SJSA1 (cell line): ENCODE data around the gene CHST11. TPM values are rescaled to one million over a fixed set of nuclear protein-coding genes. Genes with fewer than 3 reads are reported as not detected.

Source experiments
- DNase-seq, 2 experiments: peaks; one replicate each; pipeline ENCODE4 v3.0.0-alpha.2; 2015 to 2020; ENCODE audit warnings: low spot score in 2 of 2, low read depth in 1 of 2
- H3K27ac ChIP-seq: fragments of 250-450 bp; sonication (Bioruptor Pico); 2 replicates; pipeline ENCODE4 v1.5.1; 2020; ENCODE audit warnings: mild to moderate bottlenecking, moderate library complexity
- H3K27me3 ChIP-seq: fragments of 250-450 bp; sonication (Bioruptor Pico); replicated peaks from 2 replicates; pipeline ENCODE4 v1.5.1; 2020; ENCODE audit warnings: mild to moderate bottlenecking, moderate library complexity
- H3K36me3 ChIP-seq: fragments of 250-450 bp; sonication (Bioruptor Pico); 2 replicates; pipeline ENCODE4 v1.5.1; 2020; ENCODE audit warnings: mild to moderate bottlenecking
- H3K4me1 ChIP-seq: fragments of 250-450 bp; sonication (Bioruptor Pico); replicated peaks from 2 replicates; pipeline ENCODE4 v1.6.1; 2021; ENCODE audit warnings: mild to moderate bottlenecking
- H3K4me3 ChIP-seq: fragments of 250-450 bp; sonication (Bioruptor Pico); 2 replicates; pipeline ENCODE4 v1.5.1; 2020; ENCODE audit warnings: mild to moderate bottlenecking
- H3K9me3 ChIP-seq: fragments of 250-450 bp; sonication (Bioruptor Pico); replicated peaks from 2 replicates; pipeline ENCODE4 v1.5.1; 2020; ENCODE audit warnings: mild to moderate bottlenecking
- total RNA-seq: library from RNA; depleted of rRNA; stranded (reverse); fragments of >200 nt; shearing (Covaris generic); gene quantifications from 2 replicates; pipeline ENCODE4 v1.2.3, GENCODE V29; 2014

CHST11 gene
- total RNA-seq, 1 experiment from 2014 or later: 0.71 TPM

GRCh38 chr12:104421343-104421742 lies 35.4 kb upstream of the CHST11 start:
- Histone ChIP-seq H3K27me3 (no peaks in the 10 kb centered on the region), H3K36me3 (no peaks in the 10 kb centered on the region), H3K4me1 (no peaks in the 10 kb centered on the region), H3K27ac (no peak overlapping the region), H3K9me3 (no peaks in the 10 kb centered on the region), H3K4me3 (no peak overlapping the region)
- DNase-seq: no peak

- no peaks in the 10 kb centered on the region for H3K27me3 ChIP-seq
- H3K4me1 ChIP-seq: no peaks in the 10 kb centered on the region
- H3K27ac ChIP-seq: no peak overlapping the region
- H3K9me3 ChIP-seq: no peaks in the 10 kb centered on the region
- DNase-seq: no peak
- no peak overlapping the region for H3K4me3 ChIP-seq
- H3K36me3 ChIP-seq: no peaks in the 10 kb centered on the region
These were observed 34.3 kb upstream of the CHST11 start for GRCh38 chr12:104422441-104422840.

GRCh38 chr12:104423273-104423672 lies 33.5 kb upstream of the CHST11 start:
- Histone ChIP-seq H3K4me3 (no peak overlapping the region), H3K9me3 (no peaks in the 10 kb centered on the region), H3K27me3 (no peaks in the 10 kb centered on the region), H3K4me1 (no peaks in the 10 kb centered on the region), H3K36me3 (no peaks in the 10 kb centered on the region), H3K27ac (no peak overlapping the region)
- no peak for DNase-seq

- Histone ChIP-seq H3K4me3 (no peak overlapping the region), H3K9me3 (no peaks in the 10 kb centered on the region), H3K27ac (no peak overlapping the region), H3K27me3 (no peaks in the 10 kb centered on the region; the same call in 1 of the 2 replicates), H3K4me1 (no peaks in the 10 kb centered on the region), H3K36me3 (no peaks in the 10 kb centered on the region)
- DNase-seq: no peak
These were observed 32.9 kb upstream of the CHST11 start for GRCh38 chr12:104423809-104424208.

- H3K4me1 ChIP-seq: no peaks in the 10 kb centered on the region
- no peak for DNase-seq
- H3K27me3 ChIP-seq: no peaks in the 10 kb centered on the region; the same call in 1 of the 2 replicates
- no peak overlapping the region for H3K27ac ChIP-seq
- H3K9me3 ChIP-seq: no peaks in the 10 kb centered on the region
- no peaks in the 10 kb centered on the region for H3K36me3 ChIP-seq
- no peak overlapping the region for H3K4me3 ChIP-seq
These were observed 31.8 kb upstream of the CHST11 start for GRCh38 chr12:104424955-104425354.

- no peaks in the 10 kb centered on the region for H3K4me1 ChIP-seq
- H3K27ac ChIP-seq: no peak overlapping the region
- H3K36me3 ChIP-seq: no peaks in the 10 kb centered on the region
- no peaks in the 10 kb centered on the region; the same call in 1 of the 2 replicates for H3K27me3 ChIP-seq
- H3K4me3 ChIP-seq: no peak overlapping the region
- no peak for DNase-seq
- no peaks in the 10 kb centered on the region for H3K9me3 ChIP-seq
These were observed 31.1 kb upstream of the CHST11 start for GRCh38 chr12:104425614-104426013.

- H3K9me3 ChIP-seq: no peaks in the 10 kb centered on the region
- H3K36me3 ChIP-seq: no peaks in the 10 kb centered on the region
- DNase-seq: peak in 1 of 2 experiments; percentile 6
- no peak overlapping the region for H3K27ac ChIP-seq
- no peaks in the 10 kb centered on the region; the same call in 1 of the 2 replicates for H3K27me3 ChIP-seq
- H3K4me1 ChIP-seq: no peaks in the 10 kb centered on the region
- H3K4me3 ChIP-seq: no peak overlapping the region
These were observed 29.7 kb upstream of the CHST11 start for GRCh38 chr12:104426926-104427546.

GRCh38 chr12:104427547-104427938 lies 29.2 kb upstream of the CHST11 start:
- H3K4me1 ChIP-seq: no peaks in the 10 kb centered on the region
- no peaks in the 10 kb centered on the region for H3K36me3 ChIP-seq
- no peak for DNase-seq
- no peaks in the 10 kb centered on the region; the same call in 1 of the 2 replicates for H3K27me3 ChIP-seq
- H3K4me3 ChIP-seq: no peak overlapping the region
- no peak overlapping the region for H3K27ac ChIP-seq
- no peaks in the 10 kb centered on the region for H3K9me3 ChIP-seq

GRCh38 chr12:104433061-104433460 lies 23.7 kb upstream of the CHST11 start:
- no peak overlapping the region for H3K27ac ChIP-seq
- peaks cover 5% of the 10 kb centered on the region; the same call in 1 of the 2 replicates for H3K27me3 ChIP-seq
- no peaks in the 10 kb centered on the region for H3K4me1 ChIP-seq
- no peaks in the 10 kb centered on the region for H3K9me3 ChIP-seq
- DNase-seq: no peak
- no peak overlapping the region for H3K4me3 ChIP-seq
- no peaks in the 10 kb centered on the region for H3K36me3 ChIP-seq

- no peaks in the 10 kb centered on the region for H3K36me3 ChIP-seq
- 0 out of 2 replicates have a peak, but pooled peaks cover 5% of the 10 kb centered on the region for H3K27me3 ChIP-seq
- no peak overlapping the region for H3K27ac ChIP-seq
- no peaks in the 10 kb centered on the region for H3K9me3 ChIP-seq
- H3K4me1 ChIP-seq: no peaks in the 10 kb centered on the region
- H3K4me3 ChIP-seq: no peak overlapping the region
- DNase-seq: no peak
These were observed 22.6 kb upstream of the CHST11 start for GRCh38 chr12:104434129-104434528.

- no peaks in the 10 kb centered on the region for H3K4me1 ChIP-seq
- no peak overlapping the region for H3K4me3 ChIP-seq
- 0 out of 2 replicates have a peak, but pooled peaks cover 5% of the 10 kb centered on the region for H3K27me3 ChIP-seq
- no peaks in the 10 kb centered on the region for H3K36me3 ChIP-seq
- no peak for DNase-seq
- H3K9me3 ChIP-seq: no peaks in the 10 kb centered on the region
- no peak overlapping the region for H3K27ac ChIP-seq
These were observed 21.6 kb upstream of the CHST11 start for GRCh38 chr12:104435175-104435574.

- no peaks in the 10 kb centered on the region for H3K36me3 ChIP-seq
- no peaks in the 10 kb centered on the region for H3K4me1 ChIP-seq
- H3K4me3 ChIP-seq: no peak overlapping the region
- 0 out of 2 replicates have a peak, but pooled peaks cover 5% of the 10 kb centered on the region for H3K27me3 ChIP-seq
- H3K27ac ChIP-seq: no peak overlapping the region
- DNase-seq: no peak
- H3K9me3 ChIP-seq: no peaks in the 10 kb centered on the region
These were observed 21.0 kb upstream of the CHST11 start for GRCh38 chr12:104435765-104436164.

- no peak overlapping the region for H3K4me3 ChIP-seq
- H3K9me3 ChIP-seq: no peaks in the 10 kb centered on the region
- H3K36me3 ChIP-seq: no peaks in the 10 kb centered on the region
- 0 out of 2 replicates have a peak, but pooled peaks cover 5% of the 10 kb centered on the region for H3K27me3 ChIP-seq
- H3K4me1 ChIP-seq: no peaks in the 10 kb centered on the region
- no peak for DNase-seq
- H3K27ac ChIP-seq: no peak overlapping the region
These were observed 20.0 kb upstream of the CHST11 start for GRCh38 chr12:104436790-104437189.

- no peak overlapping the region for H3K4me3 ChIP-seq
- H3K9me3 ChIP-seq: no peaks in the 10 kb centered on the region
- H3K27ac ChIP-seq: no peak overlapping the region
- no peak for DNase-seq
- 0 out of 2 replicates have a peak, but pooled peaks cover 5% of the 10 kb centered on the region for H3K27me3 ChIP-seq
- H3K36me3 ChIP-seq: no peaks in the 10 kb centered on the region
- no peaks in the 10 kb centered on the region for H3K4me1 ChIP-seq
These were observed 18.6 kb upstream of the CHST11 start for GRCh38 chr12:104438134-104438533.

- H3K36me3 ChIP-seq: no peaks in the 10 kb centered on the region
- 0 out of 2 replicates have a peak, but pooled peaks cover 5% of the 10 kb centered on the region for H3K27me3 ChIP-seq
- no peaks in the 10 kb centered on the region for H3K4me1 ChIP-seq
- H3K9me3 ChIP-seq: no peaks in the 10 kb centered on the region
- no peak overlapping the region for H3K4me3 ChIP-seq
- no peak for DNase-seq
- no peak overlapping the region for H3K27ac ChIP-seq
These were observed 17.6 kb upstream of the CHST11 start for GRCh38 chr12:104439137-104439536.
